Right atrium auricular region (tissue), 2 donors: ENCODE results near the gene CBX7. TPM values are rescaled to one million over a fixed set of nuclear protein-coding genes. Genes with fewer than 3 reads are reported as not detected.
A peak's percentile ranks its signal among the peaks of the same experiment; 100 is the strongest.

Experiments used
- DNase-seq: peaks from one replicate; pipeline ENCODE4 v3.0.0-alpha.2; 2019; ENCODE audit warnings: low spot score
- H3K27ac ChIP-seq, 2 donors: fragments of 200-600 bp; sonication (generic); 1 replicate in 1 of 2; 2 replicates in 1 of 2; pipeline ENCODE4 v1.5.1; 2016 to 2019
- H3K27me3 ChIP-seq, 2 donors: fragments of 200-600 bp; sonication (generic); one replicate each; pipeline versions ENCODE4 v1.5.1 to v1.6.0; 2017 to 2019
- H3K36me3 ChIP-seq: fragments of 200-600 bp; sonication (generic); one replicate; pipeline ENCODE4 v1.5.1; 2016
- H3K4me1 ChIP-seq, 2 donors: fragments of 200-600 bp; sonication (generic); one replicate each; pipeline versions ENCODE4 v1.5.1 to v1.6.0; 2017 to 2019
- H3K4me3 ChIP-seq, 2 donors: fragments of 200-600 bp; sonication (generic); 1 replicate in 1 of 2; 2 replicates in 1 of 2; pipeline ENCODE4 v1.5.1; 2017 to 2019; ENCODE audit warnings: mild to moderate bottlenecking in 1 of 2, moderate library complexity in 1 of 2
- H3K9me3 ChIP-seq, 2 donors: fragments of 200-600 bp; sonication (generic); one replicate each; pipeline ENCODE4 v1.5.1; 2019
- total RNA-seq, 2 donors: library from RNA; depleted of rRNA; stranded (reverse); fragments of >200 nt; gene quantifications; one replicate each; pipeline ENCODE4 v1.1.0, GENCODE V29; 2016
- TF ChIP-seq, protein P1 (sequence below), 2 donors: fragments of 200-600 bp; sonication (generic); IDR thresholded peaks; one replicate each; pipeline ENCODE4 v1.5.1; 2019; ENCODE audit warnings: antibody characterized with exemption in 2 of 2

CBX7 gene
- total RNA-seq, 2 donors from 2014 or later, result 62.0 to 111 TPM

DNA sequence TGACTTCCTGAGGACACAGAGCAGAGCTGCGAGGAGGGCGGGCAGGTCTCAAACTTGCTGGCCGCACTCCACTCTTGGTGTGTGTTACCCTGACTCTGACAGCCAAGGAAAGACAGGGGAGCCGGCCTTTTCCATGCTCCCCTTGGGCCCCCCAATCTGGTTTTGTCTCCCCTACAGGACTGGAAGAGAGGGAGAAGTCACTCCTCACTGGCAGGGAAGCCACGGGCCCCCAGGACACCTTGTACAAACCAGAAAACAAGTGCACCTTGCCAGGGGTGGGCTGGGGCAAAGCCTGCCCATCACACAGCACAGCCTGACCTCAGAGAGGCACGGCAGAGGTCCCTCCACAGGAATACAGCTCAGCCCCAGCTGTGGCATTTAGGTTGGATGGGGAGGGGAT is 20.2 kb downstream of the CBX7 start:
- Histone ChIP-seq H3K4me1 (peaks cover 0 to 29% of the 10 kb centered on the region in 2 donors), H3K4me3 (no peak overlapping the region), H3K27me3 (no peaks in the 10 kb centered on the region), H3K27ac (no peak overlapping the region), H3K9me3 (no peaks in the 10 kb centered on the region), H3K36me3 (peaks cover 28% of the 10 kb centered on the region)
- TF ChIP-seq, protein P1, sequence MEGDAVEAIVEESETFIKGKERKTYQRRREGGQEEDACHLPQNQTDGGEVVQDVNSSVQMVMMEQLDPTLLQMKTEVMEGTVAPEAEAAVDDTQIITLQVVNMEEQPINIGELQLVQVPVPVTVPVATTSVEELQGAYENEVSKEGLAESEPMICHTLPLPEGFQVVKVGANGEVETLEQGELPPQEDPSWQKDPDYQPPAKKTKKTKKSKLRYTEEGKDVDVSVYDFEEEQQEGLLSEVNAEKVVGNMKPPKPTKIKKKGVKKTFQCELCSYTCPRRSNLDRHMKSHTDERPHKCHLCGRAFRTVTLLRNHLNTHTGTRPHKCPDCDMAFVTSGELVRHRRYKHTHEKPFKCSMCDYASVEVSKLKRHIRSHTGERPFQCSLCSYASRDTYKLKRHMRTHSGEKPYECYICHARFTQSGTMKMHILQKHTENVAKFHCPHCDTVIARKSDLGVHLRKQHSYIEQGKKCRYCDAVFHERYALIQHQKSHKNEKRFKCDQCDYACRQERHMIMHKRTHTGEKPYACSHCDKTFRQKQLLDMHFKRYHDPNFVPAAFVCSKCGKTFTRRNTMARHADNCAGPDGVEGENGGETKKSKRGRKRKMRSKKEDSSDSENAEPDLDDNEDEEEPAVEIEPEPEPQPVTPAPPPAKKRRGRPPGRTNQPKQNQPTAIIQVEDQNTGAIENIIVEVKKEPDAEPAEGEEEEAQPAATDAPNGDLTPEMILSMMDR (IDR thresholded peaks at IDR 0.05), result no peak
- DNase-seq, result no peak

DNA sequence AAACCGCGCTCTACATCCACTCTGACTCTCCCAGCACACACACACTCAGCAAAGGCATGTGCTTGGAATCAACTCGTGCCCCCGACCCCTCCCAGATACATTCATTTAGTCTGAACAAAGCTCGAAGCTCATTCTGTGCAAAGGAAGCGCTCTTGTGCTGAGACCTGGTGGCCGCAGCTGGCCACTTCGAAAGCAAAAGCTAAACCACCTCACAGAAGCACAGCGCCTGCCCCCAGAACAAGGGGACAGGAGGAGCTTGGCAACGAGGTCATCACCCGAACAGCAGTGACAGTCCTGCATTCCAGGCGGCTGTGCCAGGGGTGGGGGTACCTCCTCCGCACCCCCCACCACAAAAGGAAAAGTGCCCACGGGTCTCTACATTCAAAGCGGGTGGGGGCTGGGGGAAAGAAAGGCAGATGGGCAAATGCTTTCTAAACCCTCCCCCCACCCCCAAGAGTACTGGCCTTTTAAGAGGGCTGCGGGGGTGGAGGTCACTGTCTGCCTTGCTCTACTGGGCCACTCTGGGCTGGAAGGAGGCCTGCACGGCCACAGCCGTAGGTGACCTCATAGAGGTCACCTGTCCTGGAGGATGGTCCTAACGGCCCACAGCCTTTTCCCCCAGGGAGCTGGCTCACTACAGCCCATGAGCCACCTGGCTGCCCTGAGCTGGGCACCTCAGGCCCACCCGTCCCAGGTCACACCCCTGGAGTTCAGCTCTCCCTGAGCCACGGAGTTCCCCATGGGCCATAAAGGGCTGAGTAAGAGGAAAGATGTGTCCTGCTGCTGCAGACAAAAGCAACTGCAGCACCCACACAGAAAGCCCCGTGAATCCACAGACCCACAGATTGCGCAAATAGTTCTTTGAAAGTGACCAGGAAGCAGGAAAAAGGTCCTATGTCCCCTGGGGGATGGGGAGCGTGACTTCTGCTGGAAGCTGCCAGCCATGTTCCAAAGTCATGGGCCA is 21.3 kb downstream of the CBX7 start:
- H3K9me3 ChIP-seq, result no peaks in the 10 kb centered on the region
- no peaks in the 10 kb centered on the region for H3K27me3 ChIP-seq
- no peak for DNase-seq
- peaks cover 0 to 29% of the 10 kb centered on the region in 2 donors for H3K4me1 ChIP-seq
- TF ChIP-seq, protein P1 (IDR thresholded peaks at IDR 0.05), result no peak
- peaks cover 21% of the 10 kb centered on the region for H3K36me3 ChIP-seq
- H3K27ac ChIP-seq, result peak overlapping the region in 1 of 2 donors; percentile 32
- H3K4me3 ChIP-seq, result no peak overlapping the region

DNA sequence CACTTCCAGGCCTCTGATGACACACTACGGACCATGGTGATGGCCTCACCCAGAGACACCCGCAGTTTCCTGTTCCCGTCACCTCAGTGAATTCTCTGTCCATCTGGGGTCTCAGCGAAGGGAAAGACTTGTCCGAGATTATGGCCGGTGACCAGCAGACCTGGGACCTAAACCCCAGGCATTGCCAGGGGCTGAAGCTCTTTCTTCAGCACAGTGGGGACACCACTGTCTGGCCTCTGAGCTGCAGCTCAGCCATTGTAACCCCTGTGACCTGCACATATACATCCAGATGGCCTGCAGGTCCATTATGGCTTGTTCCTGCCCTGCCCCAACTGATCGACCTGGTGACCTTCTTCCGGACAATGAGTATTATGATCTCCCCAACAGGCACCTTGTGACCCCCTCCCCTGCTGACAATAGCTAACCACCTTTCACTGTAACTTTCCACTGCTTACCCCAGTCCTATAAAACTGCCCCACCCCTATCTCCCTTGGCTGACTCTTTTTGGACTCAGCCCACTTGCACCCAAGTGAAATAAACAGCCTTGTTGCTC is 22.3 kb downstream of the CBX7 start:
- no peaks in the 10 kb centered on the region for H3K9me3 ChIP-seq
- H3K36me3 ChIP-seq, result peaks cover 21% of the 10 kb centered on the region
- H3K4me3 ChIP-seq, result no peak overlapping the region
- H3K4me1 ChIP-seq, result peaks cover 0 to 25% of the 10 kb centered on the region in 2 donors
- H3K27ac ChIP-seq, result no peak overlapping the region
- TF ChIP-seq, protein P1 (IDR thresholded peaks at IDR 0.05), result no peak
- no peak for DNase-seq
- H3K27me3 ChIP-seq, result no peaks in the 10 kb centered on the region

DNA sequence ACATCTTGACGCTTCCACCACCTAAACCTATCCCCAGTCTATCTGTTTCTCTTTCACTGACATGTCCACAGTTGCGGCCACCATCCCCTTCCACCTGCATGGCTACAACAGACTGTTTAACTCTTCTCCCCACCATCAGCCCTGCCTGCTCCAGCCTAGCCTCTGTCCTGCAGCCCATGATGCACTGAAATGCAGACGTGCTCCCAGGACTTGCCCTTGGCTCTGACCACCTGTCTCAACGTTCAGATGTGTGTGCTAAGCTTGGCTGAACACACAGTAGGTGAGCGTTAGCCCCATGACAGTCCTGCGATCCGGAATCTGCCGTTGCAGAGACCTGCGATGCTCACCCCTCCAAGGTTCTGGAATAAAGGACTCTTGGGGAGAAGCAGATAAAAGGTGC is 22.7 kb downstream of the CBX7 start:
- TF ChIP-seq, protein P1 (IDR thresholded peaks at IDR 0.05), result no peak
- DNase-seq, result no peak
- Histone ChIP-seq H3K36me3 (peaks cover 21% of the 10 kb centered on the region), H3K27ac (no peak overlapping the region), H3K4me1 (peaks cover 0 to 21% of the 10 kb centered on the region in 2 donors), H3K9me3 (no peaks in the 10 kb centered on the region), H3K4me3 (no peak overlapping the region), H3K27me3 (no peaks in the 10 kb centered on the region)

DNA sequence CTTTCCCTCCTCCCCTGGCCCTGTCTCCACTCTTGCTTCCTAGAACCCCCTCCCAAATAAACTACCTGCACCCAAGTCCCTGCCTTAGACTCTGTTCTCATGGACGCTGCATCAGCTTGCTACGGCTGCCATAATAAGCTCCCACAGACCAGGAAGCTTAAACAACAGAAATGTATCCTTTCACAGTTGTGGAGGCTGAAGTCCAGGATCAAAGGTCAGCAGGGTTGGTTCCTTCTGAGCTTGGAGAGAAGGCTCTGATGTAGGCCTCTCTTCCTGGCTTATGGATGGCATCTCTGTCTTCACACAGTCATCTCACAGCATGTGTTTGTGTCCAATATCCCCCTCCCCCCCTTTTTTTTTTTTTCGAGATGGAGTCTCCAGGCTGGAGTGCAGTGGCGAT is 23.4 kb downstream of the CBX7 start:
- Histone ChIP-seq H3K4me1 (peaks cover 0 to 22% of the 10 kb centered on the region in 2 donors), H3K36me3 (peaks cover 18% of the 10 kb centered on the region), H3K27ac (no peak overlapping the region), H3K9me3 (no peaks in the 10 kb centered on the region), H3K27me3 (no peaks in the 10 kb centered on the region), H3K4me3 (no peak overlapping the region)
- no peak for DNase-seq
- TF ChIP-seq, protein P1 (IDR thresholded peaks at IDR 0.05), result no peak
